ENCODE data around the gene PABPN1L.

GRCh38 chr16:88855736-88856121, 10.7 kb downstream of the PABPN1L start:
- TF ChIP-seq REST (IDR thresholded peaks at IDR 0.05; ENCODE audit: insufficient read depth in 1 of 2, low read depth in 2 of 2, low read length in 2 of 2) (no peak), POLR2AphosphoS5 (IDR thresholded peaks at IDR 0.05; ENCODE audit: low read depth, low read length) (no peak), TAF1 (IDR thresholded peaks at IDR 0.05; ENCODE audit: borderline replicate concordance, insufficient read depth, low read length) (no peak), SIN3A (IDR thresholded peaks at IDR 0.05; ENCODE audit: borderline replicate concordance, insufficient read depth, low read length) (no peak)

Measured in PFSK-1 (cell line).